ENCODE data around the gene SMIM44. TPM values are rescaled to one million over a fixed set of nuclear protein-coding genes. Genes with fewer than 3 reads are reported as not detected.
"Not testable (repeated sequence)": the region's sequence is repeated elsewhere in the genome, so short reads cannot be mapped to it uniquely, and the experiment has no call there.

SMIM44 gene
- polyA plus RNA-seq (ENCODE audit: insufficient read length in 4 of 4), result under 1 TPM in 3 of 4 donors, not detected in 1; 0.32 to 0.43 (median 0.33) TPM

DNA sequence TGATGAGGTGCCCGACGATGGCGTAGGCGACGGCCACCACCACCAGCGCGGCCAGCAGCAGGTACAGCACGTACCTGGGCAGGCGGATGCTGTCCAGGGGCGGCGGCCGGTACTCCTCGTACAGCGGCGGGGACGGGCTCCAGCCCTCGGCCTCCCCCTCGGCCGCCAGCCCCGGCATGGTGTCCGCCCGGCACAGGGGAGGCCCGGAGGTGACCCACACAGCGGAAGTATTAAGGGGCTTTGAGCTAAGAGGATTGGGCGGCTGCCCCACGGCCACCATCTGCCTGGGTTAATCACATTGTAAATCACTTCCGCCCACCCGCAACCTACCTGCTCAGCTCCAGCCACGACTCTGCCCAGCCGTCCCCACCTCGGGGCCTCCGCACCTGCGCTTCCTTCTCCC, at the start of gene SMIM44:
Gene SMIM44 (minus strand): TSS at position 216 of the 403 bp plus-strand sequence. CDS start 38 bp downstream, at position 178.
- DNase-seq (ENCODE audit: low read depth in 4 of 4, low spot score in 3 of 4), result no peak

DNA sequence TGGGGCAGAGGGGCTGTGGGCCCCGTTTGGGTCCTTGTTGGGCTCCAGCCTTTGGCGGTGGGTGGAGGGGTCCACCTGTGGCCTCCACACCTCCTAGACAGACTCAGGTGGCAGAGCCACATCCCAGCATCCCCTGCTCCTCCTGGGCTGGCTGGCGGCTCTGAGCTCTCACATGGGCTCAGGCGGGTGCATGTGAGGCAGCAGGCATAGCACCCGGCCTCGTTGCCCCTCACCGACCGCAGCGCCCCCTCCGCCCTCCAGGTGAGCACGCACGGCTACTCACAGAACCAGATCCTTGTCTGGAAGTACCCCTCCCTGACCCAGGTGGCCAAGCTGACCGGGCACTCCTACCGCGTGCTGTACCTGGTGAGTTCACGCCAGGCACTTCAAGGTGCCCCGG, 49.8 kb upstream of the SMIM44 start:
- DNase-seq (ENCODE audit: low read depth in 4 of 4, low spot score in 3 of 4), result no peak

DNA sequence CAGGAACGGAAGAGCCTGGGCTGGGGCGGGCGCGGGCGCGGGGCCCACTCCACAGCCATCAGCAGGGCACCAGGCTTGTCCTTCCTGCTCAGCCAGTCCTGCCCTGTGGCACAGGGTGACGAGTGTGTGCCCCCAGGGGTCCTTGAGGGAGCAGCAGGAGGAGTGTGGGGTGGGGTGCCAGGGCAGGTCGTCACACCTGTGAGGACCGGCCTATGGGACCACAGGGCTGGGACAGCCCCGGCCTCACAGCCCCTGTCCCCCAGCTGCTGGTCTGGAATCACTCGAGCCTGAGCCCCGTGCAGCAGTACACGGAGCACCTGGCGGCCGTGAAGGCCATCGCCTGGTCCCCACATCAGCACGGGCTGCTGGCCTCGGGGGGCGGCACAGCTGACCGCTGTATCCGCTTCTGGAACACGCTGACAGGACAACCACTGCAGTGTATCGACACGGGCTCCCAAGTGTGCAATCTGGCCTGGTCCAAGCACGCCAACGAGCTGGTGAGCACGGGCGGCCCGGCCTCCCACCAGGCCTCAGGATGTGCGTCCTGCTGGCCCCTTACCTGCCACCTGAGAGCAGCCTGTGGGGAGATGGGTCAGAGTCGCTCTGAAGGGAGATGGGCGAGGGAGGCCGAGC, 49.0 kb upstream of the SMIM44 start:
- no peak for DNase-seq (ENCODE audit: low read depth in 4 of 4, low spot score in 3 of 4)

DNA sequence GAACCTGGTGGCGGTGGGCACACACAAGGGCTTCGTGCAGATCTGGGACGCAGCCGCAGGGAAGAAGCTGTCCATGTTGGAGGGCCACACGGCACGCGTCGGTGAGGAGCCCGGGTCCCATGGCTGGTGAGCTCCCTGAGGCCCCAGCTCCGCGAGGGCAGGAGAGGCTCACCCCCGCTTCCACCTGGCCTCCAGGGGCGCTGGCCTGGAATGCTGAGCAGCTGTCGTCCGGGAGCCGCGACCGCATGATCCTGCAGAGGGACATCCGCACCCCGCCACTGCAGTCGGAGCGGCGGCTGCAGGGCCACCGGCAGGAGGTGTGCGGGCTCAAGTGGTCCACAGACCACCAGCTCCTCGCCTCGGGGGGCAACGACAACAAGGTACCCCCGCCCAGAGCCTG, 48.5 kb upstream of the SMIM44 start:
- no peak for DNase-seq (ENCODE audit: low read depth in 4 of 4, low spot score in 3 of 4)

DNA sequence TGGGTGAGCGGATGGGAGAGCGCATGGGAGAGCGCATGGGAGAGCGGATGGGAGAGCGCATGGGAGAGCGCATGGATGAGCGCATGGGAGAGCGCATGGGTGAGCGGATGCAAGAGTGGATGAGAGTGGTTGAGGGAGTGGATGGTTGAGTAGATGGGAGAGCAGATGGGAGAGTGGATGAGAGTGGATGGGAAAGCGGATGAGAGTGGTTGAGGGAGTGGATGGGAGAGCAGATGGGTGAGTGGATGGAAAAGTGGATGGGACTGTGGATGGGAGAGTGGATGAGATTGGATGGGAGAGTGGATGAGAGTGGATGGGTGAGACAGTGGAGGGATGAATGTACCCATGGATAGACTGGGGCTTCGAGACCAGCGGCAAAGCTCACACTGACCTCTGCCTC, 47.1 kb upstream of the SMIM44 start:
- DNase-seq (ENCODE audit: low read depth in 4 of 4, low spot score in 3 of 4), result no peak

DNA sequence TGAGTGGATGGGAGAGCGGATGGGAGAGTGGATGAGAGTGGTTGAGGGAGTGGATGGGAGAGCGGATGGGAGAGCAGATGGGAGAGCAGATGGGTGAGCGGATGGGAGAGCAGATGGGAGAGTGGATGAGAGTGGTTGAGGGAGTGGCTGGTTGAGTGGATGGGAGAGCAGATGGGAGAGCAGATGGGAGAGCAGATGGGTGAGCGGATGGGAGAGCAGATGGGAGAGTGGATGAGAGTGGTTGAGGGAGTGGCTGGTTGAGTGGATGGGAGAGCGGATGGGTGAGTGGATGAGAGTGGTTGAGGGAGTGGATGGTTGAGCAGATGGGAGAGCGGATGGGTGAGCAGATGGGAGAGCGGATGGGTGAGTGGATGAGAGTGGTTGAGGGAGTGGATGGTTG, 46.1 kb upstream of the SMIM44 start:
- DNase-seq (ENCODE audit: low read depth in 4 of 4, low spot score in 3 of 4), result not testable (repeated sequence)

DNA sequence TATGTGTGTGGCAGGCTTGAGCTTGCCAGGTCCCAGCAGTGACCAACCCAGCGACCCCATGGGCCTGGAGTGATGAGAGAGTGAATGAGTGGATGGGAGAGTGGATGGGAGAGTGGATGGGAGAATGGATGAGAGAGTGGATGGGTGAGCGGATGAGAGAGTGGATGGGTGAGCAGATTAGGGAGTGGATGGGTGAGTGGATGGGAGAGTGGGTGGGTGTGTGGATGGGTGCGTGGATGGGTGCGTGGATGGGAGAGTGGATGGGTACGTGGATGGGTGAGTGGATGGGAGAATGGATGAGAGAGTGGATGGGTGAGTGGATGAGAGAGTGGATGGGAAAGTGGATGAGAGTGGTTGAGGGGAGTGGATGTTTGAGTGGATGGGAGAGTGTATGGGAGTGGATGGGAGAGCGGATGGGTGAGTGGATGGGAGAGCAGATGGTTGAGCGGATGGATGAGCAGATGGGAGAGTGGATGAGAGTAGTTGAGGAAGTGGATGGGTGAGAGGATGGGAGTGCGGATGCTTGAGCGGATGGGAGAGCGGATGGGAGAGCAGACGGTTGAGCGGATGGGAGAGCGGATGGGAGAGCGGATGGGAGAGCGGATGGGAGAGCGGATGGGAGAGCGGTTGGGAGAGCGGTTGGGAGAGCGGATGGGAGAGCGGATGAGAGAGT, 45.4 kb upstream of the SMIM44 start:
- DNase-seq (ENCODE audit: low read depth in 4 of 4, low spot score in 3 of 4), result no peak

DNA sequence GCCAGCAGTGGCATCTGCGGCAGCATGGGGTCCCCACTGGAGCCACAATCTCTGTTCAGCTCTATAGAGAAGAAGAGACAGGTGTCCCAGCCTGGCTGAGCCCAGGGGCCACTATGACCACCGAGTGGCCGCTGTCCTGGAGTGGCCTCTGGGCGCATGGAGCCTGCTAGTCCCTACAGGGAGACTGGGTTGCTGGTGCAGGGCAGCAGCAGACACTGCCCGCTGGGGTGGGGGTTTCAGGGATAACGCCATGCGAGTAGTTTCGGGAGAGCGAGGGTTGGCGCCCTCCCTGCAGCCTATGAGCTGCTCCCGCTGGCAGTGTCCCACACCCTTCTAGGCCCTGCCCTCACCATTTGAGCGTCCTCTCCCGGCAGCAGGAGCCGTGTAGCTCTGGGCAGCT, 44.8 kb upstream of the SMIM44 start:
- DNase-seq (ENCODE audit: low read depth in 4 of 4, low spot score in 3 of 4), result no peak

DNA sequence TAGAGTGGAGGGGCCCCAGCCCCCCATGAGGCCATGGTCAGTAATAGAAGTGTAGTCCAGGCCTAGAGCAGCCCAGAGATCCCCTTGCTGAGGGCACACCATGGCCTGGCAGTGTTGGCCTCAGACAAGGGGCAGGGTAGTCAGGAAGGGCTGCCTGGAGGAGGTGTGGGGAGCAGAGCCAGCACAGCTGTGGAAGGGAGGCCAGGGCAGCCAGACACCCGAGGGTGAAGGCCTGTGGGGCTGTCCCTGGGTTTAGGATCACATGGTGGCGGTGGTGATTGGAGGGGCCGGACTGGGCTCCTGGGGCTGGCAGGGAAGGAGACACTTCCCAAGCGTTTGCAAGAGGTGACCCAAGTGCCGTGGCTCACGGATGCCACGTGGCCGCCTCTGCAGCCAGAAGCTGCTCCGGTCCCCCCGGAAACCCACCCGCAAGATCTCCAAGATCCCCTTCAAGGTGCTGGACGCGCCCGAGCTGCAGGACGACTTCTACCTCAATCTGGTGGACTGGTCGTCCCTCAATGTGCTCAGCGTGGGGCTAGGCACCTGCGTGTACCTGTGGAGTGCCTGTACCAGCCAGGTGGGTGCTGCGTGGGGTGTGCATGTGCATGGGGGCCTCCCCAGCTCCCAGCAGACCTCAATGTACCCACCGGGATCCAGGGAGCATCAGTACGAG, 44.1 kb upstream of the SMIM44 start:
- DNase-seq (ENCODE audit: low read depth in 4 of 4, low spot score in 3 of 4), result no peak

DNA sequence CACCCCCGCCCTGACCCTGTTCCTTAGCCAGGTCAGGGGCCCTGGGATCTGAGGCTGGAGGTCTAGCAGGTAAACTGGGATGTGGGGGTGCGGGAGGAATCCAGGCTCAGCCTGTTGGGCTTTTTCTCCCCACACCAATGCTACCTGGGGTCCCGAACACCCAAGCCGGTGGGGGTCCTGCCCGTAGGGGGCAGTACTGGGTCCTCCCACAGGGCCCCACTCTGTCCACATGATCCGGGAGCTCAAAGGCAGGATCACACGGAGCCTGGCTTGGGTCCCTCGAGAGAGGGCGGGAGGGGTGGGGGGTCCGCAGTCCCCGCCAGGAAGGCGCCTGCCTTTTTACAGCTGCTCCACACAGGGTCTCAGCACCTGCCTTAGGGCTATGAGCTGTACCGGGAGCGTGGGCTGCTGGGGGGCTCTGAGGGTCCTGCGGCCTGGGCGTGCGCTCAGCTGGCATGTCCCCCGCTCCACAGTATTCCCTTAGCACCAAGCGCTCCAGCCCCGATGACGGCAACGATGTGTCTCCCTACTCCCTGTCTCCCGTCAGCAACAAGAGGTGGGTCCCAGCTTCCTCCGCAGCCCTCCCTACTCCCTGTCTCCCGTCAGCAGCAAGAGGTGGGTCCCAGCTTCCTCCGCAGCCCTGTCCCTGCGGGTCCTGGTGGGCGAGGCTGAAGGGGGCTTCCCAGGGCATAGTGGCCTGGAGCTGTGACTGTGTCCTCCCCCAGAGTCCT, 43.4 kb upstream of the SMIM44 start:
- DNase-seq (ENCODE audit: low read depth in 4 of 4, low spot score in 3 of 4), result no peak

DNA sequence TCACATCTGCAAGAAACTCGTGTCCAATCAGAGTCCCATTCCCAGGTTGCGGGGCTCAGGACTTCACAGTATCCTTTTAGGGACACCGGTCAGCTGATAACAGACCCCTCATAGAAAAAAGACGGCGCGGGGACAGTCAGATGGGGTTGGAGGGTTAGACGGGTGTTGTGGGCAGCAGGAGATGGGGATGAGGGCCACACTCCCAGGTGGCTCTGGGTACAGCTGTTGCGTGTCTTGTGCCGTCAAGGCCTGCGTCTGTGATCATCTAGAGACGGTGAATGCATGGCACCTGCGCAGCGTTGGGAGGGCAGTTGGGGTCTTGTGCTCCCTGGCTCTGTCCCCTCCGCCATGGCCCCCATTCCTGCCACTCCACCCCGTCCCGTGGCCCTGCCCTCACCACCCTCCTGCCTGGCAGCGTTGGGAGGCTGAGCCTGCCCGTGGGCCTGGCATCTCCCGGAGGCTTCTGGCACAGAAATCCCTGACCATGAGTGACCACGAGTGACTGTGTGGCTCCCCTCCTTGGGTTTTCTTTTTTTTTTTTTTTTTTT, 41.7 kb upstream of the SMIM44 start:
- no peak for DNase-seq (ENCODE audit: low read depth in 4 of 4, low spot score in 3 of 4)

DNA sequence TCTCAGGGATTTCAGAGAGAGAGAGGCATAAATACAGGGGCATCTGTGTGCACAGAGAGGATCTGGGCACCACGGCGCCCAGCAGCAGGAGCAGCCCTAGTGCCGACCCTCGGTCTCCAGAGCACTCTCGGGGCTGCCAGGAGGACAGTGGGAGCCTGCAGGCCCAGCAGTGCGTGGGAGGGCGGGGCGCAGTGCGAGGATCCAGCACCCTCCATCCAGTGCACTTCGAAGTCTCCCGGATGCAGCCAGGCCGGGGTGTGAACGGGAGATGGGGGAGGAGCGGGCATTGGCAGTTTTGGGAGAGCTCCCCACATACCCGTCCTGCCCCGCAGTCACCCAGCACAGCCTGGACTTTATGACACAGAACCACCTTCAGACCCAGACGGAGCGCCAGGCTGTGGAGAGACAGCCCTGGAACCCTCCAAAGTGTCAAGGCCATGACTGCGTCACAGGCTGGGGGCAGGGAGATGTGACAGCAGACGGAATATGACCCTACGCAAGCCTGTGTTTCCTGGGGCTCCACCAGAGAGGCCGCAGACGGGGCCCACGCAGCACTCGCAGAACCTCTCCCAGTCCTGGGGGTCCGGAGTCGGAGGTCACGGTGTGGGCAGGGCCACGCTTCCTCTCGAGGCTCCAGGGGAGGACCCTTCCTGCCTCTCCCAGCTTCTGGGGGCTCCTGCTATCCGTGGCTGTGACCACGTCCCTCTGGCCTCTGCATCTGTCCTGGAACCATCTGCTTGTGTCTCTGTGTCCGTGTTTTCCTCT, 41.0 kb upstream of the SMIM44 start:
- no peak for DNase-seq (ENCODE audit: low read depth in 4 of 4, low spot score in 3 of 4)

DNA sequence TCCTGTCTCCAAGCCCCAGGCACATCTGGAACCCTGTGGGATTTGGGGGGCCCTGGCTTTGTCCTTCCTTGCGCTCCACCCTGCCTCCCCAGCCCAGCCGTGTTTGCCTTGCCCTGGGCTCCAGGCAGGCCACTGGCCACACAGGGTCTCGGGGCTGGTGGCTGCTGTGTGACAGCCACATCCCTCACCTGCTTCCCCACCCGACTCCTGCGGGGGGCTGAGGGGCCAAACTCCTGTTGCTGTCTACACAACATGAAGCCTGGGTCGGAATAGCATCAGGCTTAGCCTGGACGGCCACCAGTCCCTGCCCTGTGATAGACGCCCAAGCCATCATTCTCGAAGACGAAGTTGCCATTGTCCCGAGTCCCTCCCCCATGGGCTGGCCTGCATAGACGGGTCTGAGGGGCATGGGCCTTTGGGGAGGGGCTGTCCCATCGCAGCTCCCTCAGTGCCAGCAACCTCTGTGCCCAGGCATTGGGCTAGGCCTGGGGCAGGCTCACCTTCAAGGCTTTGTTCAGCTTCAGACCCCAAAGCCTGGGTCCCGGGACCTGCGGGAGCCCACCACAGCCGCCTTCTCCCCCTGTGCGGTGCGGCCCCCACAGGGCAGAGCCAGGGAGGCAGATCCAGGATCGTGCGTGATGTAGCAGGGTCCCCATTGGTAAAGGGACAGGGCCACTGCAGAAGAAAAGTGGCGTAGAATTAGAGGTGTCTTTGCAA, 40.3 kb upstream of the SMIM44 start:
- no peak for DNase-seq (ENCODE audit: low read depth in 4 of 4, low spot score in 3 of 4)

DNA sequence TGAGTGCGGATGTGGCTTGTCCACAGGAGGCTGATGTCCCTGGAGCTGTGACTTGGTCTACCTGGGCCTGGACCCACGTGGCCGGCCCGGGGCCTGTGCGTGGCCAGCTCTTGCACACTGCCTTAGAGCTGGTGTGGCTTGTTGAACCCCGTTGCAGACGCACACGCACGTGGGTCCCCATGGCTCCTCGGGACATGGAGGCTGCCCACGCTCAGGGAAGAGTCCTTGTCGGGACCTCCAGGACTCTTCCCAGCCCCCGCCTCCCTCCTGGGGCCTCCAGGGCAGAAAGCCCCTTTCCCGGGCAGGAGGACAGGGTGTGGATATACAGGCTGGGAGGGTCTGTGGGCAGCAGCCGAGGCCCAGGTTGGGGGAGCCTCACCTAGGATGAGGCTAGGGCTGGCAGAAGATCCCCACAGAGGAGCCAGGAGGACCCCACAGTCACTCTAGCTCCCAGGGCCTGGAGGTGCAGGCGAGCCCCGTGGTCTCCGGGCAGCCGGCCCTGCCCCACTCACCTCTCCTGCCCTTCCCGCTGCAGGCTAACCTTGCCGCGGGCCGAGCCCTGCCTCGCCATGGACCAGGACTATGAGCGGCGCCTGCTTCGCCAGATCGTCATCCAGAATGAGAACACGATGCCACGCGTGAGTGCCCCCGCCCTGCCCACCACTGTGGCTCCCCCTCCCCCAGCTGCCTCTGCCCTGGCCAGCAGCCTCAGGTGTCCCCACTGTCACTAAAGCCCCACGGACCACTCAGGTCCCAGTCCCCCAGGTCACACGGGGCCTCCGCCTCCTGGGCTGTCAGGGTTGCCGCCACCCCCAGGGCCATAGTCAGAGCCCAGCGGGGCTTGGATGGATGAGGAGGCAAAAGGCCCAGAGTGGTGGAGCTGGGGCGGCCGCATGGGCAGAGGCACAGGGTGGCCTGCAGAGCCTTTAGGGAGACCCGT, 39.5 kb upstream of the SMIM44 start:
- DNase-seq (ENCODE audit: low read depth in 4 of 4, low spot score in 3 of 4), result no peak

DNA sequence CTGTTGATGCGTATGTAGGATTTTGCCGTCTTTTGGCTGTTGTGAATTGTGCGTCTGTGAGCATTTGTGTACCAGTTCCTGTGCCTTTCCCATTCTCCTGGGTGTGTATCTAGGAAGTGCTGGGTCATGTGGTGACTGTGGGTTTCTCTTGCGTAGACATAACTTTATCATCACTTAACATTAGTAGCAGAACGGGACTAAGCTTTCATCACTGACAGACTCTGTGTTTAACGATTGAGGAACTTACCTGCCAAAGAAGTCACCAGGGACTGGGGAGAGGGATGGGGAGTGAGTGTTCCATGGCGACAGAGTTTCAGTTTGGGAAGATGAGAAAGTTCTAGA, 37.8 kb upstream of the SMIM44 start:
- no peak for DNase-seq (ENCODE audit: low read depth in 4 of 4, low spot score in 3 of 4)

DNA sequence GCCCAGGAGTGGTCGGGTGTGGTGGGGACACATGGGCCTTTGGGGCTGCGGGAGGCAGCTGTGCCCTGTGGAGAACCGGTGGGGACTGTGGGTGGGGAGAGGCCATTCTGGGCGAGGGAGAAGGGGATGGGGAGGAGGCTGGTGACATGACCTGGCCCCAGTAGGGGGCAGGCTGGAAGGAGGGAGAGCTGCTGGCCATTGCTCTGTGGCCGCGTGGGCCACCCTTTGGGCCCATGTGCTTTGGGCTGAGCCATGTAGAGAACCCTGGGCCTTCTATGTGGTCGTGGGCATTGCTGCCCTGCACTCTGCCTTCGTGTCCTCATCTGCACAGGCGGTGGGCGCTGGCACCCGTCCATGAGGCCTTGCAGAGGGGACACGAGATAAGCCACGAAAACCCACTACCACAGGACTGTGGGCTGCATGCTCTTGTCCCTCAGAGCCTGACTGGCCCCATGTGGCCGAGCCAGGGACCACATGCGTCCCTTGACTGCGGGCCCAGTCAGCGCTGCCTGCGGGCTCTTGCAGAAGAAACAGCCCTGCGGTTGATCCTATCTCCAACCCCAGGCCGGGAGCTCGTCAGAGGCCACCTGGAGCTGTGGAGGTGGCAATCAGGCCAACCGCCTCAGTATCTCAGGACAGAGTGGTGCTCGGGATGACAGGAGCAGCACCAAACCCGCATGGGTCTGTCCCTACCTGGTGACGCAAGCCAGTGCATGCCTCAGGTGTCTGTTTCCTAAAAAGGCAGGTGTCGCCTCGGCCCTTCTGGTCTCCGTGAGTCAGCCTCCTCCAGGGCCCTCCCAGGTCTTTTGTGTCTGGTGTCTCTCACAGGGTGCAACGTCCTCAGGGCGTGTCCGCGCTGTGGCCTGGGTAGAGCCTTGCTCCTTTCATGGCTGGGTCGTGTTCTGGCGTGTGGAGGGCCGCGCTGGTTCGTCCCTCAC, 37.2 kb upstream of the SMIM44 start:
- DNase-seq (ENCODE audit: low read depth in 4 of 4, low spot score in 3 of 4), result no peak

DNA sequence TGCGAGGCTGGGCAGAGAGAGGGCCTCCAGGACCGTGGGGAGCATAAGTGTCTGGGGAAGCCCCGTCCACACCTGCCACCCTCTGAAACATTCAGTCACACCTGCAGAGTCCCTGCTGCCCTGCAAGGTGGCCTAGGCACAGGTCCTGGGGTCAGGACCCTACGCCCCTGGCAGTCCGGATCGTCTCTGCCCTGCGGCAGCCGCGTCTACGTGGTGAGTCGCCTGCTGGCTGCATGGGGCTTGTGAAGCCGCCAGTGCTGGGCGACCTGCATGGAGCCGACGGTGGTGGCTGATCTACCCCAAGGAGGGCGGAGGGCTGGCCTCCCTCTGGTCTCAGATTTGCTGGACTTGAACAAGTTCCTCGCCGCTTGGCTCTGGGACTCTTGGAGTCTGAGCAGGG, 35.9 kb upstream of the SMIM44 start:
- DNase-seq (ENCODE audit: low read depth in 4 of 4, low spot score in 3 of 4), result no peak

DNA sequence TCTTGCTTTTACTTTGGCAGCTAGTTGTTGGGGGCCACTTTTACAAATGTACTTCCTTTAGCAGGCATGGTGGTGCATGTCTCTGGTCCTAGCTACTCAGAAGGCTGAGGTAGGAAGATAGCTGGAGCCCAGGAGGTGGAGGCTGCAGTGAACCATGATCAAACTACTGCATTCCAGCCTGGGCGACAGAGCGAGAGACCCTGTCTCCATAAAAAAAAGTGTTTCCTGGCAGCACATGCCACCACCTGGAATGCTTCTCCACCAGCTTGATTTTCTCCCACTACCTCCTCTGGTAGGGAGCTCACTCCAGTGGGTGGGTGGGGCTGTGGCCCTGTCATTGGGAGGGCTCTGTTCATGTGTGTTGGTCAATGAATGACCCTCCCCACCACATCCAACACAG, 35.4 kb upstream of the SMIM44 start:
- no peak for DNase-seq (ENCODE audit: low read depth in 4 of 4, low spot score in 3 of 4)
